ENCODE data around the gene PCMTD2.

- TF ChIP-seq POLR2AphosphoS5 (IDR thresholded peaks at IDR 0.05; ENCODE audit: low read depth, low read length) = no peak
- TF ChIP-seq REST (IDR thresholded peaks at IDR 0.05; ENCODE audit: insufficient read depth in 1 of 2, low read depth in 2 of 2, low read length in 2 of 2) = no peak
These were observed 8.8 kb upstream of the PCMTD2 start for GRCh38 chr20:64246616-64247306.

All from PFSK-1 (cell line).